Measurements from ENCODE around the gene TMEM182. TPM values are rescaled to one million over a fixed set of nuclear protein-coding genes. Genes with fewer than 3 reads are reported as not detected.

The TMEM182 gene
- total RNA-seq, 1 experiment from 2014 or later: 13.7 TPM

DNA sequence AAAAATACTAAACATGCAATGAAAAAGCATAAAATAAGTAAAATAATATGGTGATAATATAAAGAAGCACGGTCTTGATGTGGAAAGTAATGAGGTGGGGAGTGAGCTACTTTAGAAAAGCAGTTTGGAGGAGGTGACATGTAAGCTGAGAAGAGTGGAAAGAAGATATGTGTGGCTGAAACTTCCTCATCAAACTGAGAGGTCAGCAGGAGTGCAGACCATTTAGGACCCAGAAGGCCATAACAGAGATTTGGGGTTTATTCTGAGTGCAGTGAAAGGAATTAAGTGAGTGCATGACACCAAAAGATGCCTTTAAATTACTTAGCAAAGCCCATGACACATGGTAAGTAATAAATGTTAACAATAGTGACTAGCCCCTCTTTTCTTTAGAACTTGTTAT, 24.4 kb upstream of the TMEM182 start:
- intact Hi-C loops (cut with micrococcal nuclease; ENCODE audit: unreplicated experiment): loop anchor here (2.0 kb wide), 1 partner anchor 15 kb away; no protein-coding TSS in a partner anchor
- Histone ChIP-seq H3K79me2 (ENCODE audit: low read depth) (peaks cover 48% of the 10 kb centered on the region), H3F3A (ENCODE audit: insufficient read depth, low read depth) (no peaks in the 10 kb centered on the region), H3K4me1 (replicated peaks; ENCODE audit: insufficient read depth) (peaks cover 24% of the 10 kb centered on the region), H3K27ac (0 out of 2 replicates have a peak overlapping the region, but pooled peaks have one; percentile 5), H2AFZ (peak overlapping the region; percentile 96), H3K4me2 (peak overlapping the region; percentile 91), H4K20me1 (ENCODE audit: insufficient read depth) (peaks cover 3% of the 10 kb centered on the region; the same call in 1 of the 2 replicates), H3K9me2 (ENCODE audit: insufficient read depth) (no peaks in the 10 kb centered on the region), H3K9me3 (ENCODE audit: insufficient read depth, low read depth) (no peaks in the 10 kb centered on the region), H3K36me3 (ENCODE audit: low read depth) (no peaks in the 10 kb centered on the region), H3K4me3 (peak overlapping the region; percentile 74), H3K27me3 (ENCODE audit: insufficient read depth, low read depth) (no peaks in the 10 kb centered on the region)
- BruUV-seq (replicated peaks): no TSS peak
- ChIA-PET POLR2A (ENCODE audit: unreplicated experiment) (no interaction called here), CTCF (interaction anchor here (1.8 kb wide), 1 partner anchor 16 kb away, joined by 7 read pairs; no protein-coding TSS in a partner anchor)
- DNase-seq: no peak
- TF ChIP-seq EZH2 (IDR thresholded peaks at IDR 0.05; ENCODE audit: low read depth): no peak
- TF ChIP-seq, protein P1, sequence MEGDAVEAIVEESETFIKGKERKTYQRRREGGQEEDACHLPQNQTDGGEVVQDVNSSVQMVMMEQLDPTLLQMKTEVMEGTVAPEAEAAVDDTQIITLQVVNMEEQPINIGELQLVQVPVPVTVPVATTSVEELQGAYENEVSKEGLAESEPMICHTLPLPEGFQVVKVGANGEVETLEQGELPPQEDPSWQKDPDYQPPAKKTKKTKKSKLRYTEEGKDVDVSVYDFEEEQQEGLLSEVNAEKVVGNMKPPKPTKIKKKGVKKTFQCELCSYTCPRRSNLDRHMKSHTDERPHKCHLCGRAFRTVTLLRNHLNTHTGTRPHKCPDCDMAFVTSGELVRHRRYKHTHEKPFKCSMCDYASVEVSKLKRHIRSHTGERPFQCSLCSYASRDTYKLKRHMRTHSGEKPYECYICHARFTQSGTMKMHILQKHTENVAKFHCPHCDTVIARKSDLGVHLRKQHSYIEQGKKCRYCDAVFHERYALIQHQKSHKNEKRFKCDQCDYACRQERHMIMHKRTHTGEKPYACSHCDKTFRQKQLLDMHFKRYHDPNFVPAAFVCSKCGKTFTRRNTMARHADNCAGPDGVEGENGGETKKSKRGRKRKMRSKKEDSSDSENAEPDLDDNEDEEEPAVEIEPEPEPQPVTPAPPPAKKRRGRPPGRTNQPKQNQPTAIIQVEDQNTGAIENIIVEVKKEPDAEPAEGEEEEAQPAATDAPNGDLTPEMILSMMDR (conservative IDR thresholded peaks at IDR 0.05): no peak

GRCh38 chr2:102743259-102743658, 18.6 kb upstream of the TMEM182 start:
- CTCF ChIA-PET: no interaction called here
- intact Hi-C loops (cut with micrococcal nuclease; ENCODE audit: unreplicated experiment): no loop called here

DNA sequence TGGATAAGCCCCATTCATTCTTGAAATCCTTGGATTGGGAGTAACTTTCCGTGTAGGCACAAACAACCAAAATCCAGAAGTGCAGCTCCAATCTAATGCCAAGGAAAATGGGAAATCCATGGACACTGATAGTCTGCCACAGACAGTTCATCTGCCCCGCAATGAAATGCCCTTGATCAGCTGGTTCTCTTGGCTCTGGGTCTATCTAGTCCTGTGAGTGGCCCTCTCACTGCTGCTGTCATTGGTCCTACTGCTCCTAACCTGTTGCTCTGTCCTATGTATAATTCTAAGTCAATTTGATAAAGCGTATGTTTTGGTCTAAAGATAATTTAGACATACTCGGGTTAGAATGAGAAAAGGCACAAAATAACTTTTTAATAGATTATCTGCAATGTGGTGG, 13.7 kb upstream of the TMEM182 start:
- CTCF ChIA-PET: no interaction called here

More at GRCh38 chr2:102743259-102743658, 18.6 kb upstream of the TMEM182 start:
- no peak overlapping the region for H3K27ac ChIP-seq
- no peak overlapping the region for H3K4me3 ChIP-seq
- H3K79me2 ChIP-seq (ENCODE audit: low read depth): peaks cover 8% of the 10 kb centered on the region; the same call in 1 of the 2 replicates
- no peaks in the 10 kb centered on the region for H4K20me1 ChIP-seq (ENCODE audit: insufficient read depth)
- no peaks in the 10 kb centered on the region for H3K4me1 ChIP-seq (replicated peaks; ENCODE audit: insufficient read depth)
- H3K27me3 ChIP-seq (ENCODE audit: insufficient read depth, low read depth): no peaks in the 10 kb centered on the region
- TF ChIP-seq, protein P1 (conservative IDR thresholded peaks at IDR 0.05): no peak
- no peak for TF ChIP-seq EZH2 (IDR thresholded peaks at IDR 0.05; ENCODE audit: low read depth)
- H3K36me3 ChIP-seq (ENCODE audit: low read depth): no peaks in the 10 kb centered on the region
- H3K9me2 ChIP-seq (ENCODE audit: insufficient read depth): no peaks in the 10 kb centered on the region
- H3K4me2 ChIP-seq: no peak overlapping the region
- no peaks in the 10 kb centered on the region for H3F3A ChIP-seq (ENCODE audit: insufficient read depth, low read depth)
- DNase-seq: no peak
- POLR2A ChIA-PET (ENCODE audit: unreplicated experiment): no interaction called here
- H2AFZ ChIP-seq: no peak overlapping the region
- H3K9me3 ChIP-seq (ENCODE audit: insufficient read depth, low read depth): no peaks in the 10 kb centered on the region
- no TSS peak for BruUV-seq (replicated peaks)

More for the DNA sequence above, 13.7 kb upstream of the TMEM182 start:
- no peaks in the 10 kb centered on the region for H3K9me3 ChIP-seq (ENCODE audit: insufficient read depth, low read depth)
- H3K27me3 ChIP-seq (ENCODE audit: insufficient read depth, low read depth): no peaks in the 10 kb centered on the region
- no peak overlapping the region for H3K4me3 ChIP-seq
- no peaks in the 10 kb centered on the region for H3F3A ChIP-seq (ENCODE audit: insufficient read depth, low read depth)
- H2AFZ ChIP-seq: no peak overlapping the region
- 0 out of 2 replicates have a peak, but pooled peaks cover 4% of the 10 kb centered on the region for H3K79me2 ChIP-seq (ENCODE audit: low read depth)
- no peak for DNase-seq
- no peaks in the 10 kb centered on the region for H3K9me2 ChIP-seq (ENCODE audit: insufficient read depth)
- BruUV-seq (replicated peaks): no TSS peak
- intact Hi-C loops (cut with micrococcal nuclease; ENCODE audit: unreplicated experiment): no loop called here
- TF ChIP-seq, protein P1 (conservative IDR thresholded peaks at IDR 0.05): no peak
- TF ChIP-seq EZH2 (IDR thresholded peaks at IDR 0.05; ENCODE audit: low read depth): no peak
- POLR2A ChIA-PET (ENCODE audit: unreplicated experiment): no interaction called here
- peaks cover 2% of the 10 kb centered on the region; the same call in 1 of the 2 replicates for H4K20me1 ChIP-seq (ENCODE audit: insufficient read depth)
- H3K4me1 ChIP-seq (replicated peaks; ENCODE audit: insufficient read depth): no peaks in the 10 kb centered on the region
- no peak overlapping the region for H3K4me2 ChIP-seq
- H3K27ac ChIP-seq: no peak overlapping the region
- no peaks in the 10 kb centered on the region for H3K36me3 ChIP-seq (ENCODE audit: low read depth)

Measured in PC-9 (cell line).